Measurements from ENCODE around the gene H2BW2.
"Not testable (repeated sequence)": the region's sequence is repeated elsewhere in the genome, so short reads cannot be mapped to it uniquely, and the experiment has no call there.

Gene H2BW2

DNA sequence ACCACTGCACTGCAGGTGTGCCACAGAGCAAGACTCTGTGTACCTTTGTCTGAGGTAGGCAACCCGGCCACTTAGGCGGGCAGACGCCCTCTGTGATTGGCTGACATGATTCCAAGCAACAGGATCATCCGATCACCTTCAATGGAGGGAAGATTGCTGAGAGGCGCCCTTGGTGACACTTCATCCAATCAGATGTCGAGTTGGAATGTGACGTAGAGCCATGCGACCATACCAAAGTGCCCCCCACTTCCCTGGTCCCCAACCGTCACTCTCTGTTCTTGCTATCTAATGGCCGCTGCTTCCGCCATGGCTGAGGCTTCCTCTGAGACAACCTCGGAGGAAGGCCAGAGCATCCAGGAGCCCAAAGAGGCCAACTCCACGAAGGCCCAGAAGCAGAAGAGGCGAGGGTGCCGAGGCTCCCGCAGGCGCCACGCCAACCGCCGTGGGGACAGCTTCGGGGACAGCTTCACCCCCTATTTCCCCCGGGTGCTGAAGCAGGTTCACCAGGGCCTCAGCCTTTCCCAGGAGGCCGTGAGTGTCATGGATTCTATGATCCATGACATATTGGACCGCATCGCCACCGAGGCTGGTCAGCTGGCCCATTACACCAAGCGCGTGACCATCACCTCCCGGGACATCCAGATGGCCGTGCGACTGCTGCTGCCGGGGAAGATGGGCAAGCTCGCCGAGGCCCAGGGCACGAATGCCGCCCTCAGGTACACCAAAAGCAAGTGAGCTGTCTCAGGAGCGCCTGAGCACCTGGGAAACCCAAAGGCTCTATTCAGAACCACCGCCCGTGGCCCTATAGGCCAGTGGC is at the start of gene H2BW2:
H2BW2 (plus strand) TSS at position 268 of the 817 bp plus-strand sequence; CDS start at position 307, 39 bp downstream.
- DNase-seq (ENCODE audit: low read depth) = no peak

DNA sequence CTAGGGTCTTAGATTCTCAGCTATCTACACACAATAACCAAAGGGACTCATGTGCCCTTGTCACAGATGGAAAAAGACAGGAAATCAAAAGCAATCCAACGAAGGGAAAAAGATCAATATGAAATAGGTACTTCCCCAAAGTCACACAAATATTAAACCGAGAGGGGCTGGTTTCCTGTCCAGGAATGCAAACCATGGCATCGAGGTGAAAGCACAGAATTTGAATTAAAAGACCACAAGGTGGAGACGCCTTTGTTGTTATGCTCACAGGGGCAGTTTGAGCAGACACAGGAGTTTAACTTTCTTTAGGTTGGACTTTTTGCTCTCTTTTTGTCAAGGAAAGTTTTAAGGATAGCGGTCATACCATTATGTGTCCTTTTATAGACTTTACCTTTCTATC is 40.5 kb upstream of the H2BW2 start:
- no peak for DNase-seq (ENCODE audit: low read depth)

DNA sequence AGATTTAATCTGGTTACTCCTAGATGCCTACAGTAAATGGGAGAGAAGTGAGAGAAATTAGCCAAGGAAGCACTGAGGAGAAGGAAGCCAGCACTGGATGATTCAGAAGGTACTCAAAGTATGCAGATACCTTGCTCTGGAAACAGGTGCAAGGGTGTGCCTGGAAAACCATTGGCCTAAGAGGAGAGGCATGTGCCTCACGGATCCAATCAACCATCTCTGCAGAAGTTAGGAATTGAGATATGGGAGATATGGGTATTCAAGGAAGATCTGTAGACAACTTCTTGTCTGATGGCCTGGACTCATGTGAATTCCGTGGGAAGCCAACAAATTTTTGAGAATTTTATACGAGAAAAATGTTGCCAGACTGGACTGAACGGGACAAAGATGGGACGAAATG is 30.9 kb upstream of the H2BW2 start:
- DNase-seq (ENCODE audit: low read depth) = no peak

DNA sequence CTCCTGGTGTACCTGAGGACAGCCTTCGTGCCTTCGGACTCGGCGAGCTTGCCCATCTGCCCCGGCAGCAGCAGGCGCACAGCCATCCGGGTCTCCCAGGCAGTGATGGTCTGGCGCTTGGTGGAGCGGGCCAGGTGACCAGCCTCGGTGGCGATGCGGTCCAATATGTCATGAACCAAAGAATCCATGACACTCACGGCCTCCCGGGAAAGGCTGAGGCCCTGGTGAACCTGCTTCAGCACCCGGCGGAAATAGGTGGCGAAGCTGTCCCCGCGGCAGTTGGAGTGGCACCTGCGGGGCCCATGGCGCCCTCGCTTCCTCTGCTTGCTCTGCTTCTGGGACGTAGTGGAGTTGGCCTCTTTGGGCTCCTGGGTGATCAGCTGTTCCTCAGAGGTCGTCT is 26.6 kb upstream of the H2BW2 start:
- no peak for DNase-seq (ENCODE audit: low read depth)

DNA sequence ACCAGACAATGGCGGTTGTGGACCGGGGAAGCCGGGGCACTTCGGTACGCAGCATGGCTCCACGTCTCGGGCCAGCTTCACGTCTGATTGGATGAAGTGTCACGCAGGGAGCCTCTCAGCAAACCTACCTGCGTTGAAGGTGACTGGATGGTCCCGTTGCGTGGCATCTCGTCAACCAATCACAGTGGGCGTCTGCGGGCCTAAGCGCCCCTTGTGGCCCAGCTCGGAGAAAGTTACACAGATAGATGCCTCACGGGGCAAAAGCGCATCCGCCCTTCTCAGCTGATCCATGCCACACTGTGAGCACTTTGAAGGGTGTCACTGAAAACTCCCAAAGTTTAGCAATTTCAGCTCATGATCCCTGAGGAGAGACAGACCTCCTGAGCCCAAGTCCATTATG is 26.1 kb upstream of the H2BW2 start, which contains the start of gene H2BW1:
H2BW1 (minus strand) TSS at position 103 of the 400 bp plus-strand sequence. CDS start 132 bp downstream, outside the sequence.
- DNase-seq (ENCODE audit: low read depth) = no peak

DNA sequence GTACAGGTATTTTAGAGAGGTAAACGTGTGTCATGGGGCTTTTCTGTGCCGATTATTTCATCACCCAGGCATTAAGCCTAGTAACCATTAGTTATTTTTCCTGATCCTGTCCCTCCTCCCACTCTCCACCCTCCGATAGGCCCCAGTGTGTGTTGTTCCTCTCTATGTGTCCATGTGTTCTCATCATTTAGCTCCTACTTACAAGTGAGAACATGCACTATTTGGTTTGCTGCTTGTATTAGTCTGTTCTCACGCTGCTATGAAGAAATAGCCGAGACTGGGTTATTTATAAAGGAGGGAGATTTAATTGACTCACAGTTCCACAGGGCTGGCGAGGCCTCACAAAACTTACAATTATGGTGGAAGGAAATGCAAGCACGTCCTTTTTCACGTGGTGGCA is 24.2 kb upstream of the H2BW2 start:
- DNase-seq (ENCODE audit: low read depth) = not testable (repeated sequence)

DNA sequence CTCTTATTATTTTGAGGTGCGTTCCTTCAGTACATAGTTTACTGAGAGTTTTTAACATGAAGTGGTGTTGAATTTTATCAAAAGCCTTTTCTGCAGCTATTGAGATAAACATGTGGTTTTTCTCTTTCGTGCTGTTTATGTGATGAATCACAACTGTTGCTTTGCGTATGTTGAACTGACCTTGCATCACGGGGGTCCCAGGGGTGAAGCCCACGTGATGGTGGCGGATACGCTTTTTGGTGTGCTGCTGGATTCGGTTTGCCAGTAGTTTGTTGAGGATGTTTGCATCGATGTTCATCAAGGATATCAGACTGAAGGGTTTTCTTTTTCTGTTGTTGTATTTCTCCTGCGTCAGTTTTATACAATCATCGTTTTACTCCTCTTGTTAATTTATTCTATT is 21.6 kb upstream of the H2BW2 start:
- no peak for DNase-seq (ENCODE audit: low read depth)

DNA sequence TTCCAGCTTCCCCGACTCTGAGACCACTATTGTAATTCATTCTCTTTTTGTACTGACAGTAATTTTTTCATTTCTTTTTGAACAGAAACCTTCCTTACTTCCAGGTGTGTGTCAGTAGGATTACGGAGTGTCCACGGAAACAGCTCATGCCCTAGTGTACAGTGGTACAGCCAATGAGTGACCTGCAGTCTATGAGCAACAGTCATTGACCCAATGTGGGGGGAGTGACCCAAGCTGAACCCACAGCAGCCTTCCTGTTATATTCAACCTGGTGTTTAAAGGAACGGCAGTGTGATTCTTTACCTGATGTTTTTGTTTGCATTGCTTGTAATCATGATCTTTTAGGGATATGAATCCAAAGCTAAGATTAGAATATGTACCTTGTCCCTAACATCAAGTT is 1.2 kb downstream of the H2BW2 start:
- no peak for DNase-seq (ENCODE audit: low read depth)

DNA sequence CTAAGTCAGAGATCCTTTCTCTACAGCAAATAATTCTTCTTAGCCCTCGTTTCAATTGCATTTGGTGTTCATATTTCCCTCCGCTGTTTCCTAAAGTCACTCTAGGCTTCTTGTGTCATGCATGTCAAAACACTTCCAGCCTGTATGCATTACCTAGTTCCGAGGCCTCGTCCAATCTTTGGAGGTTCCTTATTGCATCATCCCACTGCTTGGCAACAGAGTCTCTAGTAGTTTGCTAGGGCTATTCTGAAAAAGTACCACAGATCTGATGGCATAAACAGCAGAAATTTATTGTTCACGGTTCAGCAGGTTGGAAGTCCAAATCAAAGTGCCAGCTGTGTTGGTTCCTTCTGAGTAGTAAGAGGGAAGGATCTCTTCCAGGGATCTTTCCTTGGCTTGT is 5.9 kb downstream of the H2BW2 start:
- DNase-seq (ENCODE audit: low read depth) = no peak

DNA sequence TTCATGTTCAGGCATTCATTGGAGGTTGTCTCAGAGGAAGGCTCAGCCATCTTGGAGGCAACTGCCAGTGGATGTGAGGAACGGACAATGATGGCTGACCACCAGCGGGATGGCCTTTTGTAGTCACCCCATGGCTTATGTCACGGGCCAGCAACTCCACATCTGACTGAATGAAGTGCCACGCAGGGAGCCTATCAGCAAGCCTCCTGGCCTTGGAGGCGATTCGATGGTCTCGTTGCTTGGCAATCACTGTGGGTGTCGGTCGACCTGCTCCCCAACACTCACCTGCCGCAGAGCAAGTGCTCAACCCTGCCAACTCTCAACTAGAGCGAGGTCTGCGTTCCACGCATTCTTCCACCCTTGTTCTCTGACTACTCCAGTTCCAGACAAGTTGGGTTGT is 7.4 kb downstream of the H2BW2 start:
- DNase-seq (ENCODE audit: low read depth) = no peak

DNA sequence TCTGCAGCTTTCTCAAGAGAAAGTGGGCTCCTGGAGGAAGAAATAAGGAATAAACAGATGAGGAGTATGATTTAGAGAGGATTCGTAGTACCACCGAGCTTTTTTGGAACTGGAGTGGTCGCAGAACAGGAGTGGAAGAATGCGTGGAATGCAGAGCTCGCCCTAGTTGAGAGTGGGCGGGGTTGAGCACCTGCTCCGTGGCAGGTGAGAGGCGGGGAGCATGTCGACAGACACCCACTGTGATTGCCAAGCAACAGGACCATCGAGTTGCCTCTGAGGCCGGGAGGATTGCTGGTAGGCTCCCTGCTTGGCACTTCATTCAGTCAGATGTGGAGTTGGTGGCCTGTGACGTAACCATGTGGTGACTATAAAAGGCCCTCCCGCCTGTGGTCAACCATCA is 15.2 kb downstream of the H2BW2 start:
- DNase-seq (ENCODE audit: low read depth) = not testable (repeated sequence)

DNA sequence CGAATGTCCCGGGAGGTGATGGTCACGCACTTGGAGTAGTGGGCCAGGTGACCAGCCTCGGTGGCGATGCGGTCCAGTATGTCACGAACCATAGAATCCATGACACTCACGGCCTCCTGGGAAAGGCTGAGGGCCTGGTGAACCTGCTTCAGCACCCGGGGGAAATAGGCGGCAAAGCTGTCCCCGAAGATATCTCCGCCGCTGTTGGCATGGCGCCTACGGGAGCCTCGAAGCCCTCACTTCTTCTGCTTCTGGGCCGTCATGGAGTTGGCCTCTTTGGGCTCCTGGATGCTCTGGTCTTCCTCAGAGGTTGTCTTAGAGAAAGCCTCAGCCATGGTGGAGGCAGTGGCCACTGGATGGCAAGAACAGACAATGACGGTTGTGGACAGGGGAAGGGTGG is 22.9 kb downstream of the H2BW2 start:
- not testable (repeated sequence) for DNase-seq (ENCODE audit: low read depth)

DNA sequence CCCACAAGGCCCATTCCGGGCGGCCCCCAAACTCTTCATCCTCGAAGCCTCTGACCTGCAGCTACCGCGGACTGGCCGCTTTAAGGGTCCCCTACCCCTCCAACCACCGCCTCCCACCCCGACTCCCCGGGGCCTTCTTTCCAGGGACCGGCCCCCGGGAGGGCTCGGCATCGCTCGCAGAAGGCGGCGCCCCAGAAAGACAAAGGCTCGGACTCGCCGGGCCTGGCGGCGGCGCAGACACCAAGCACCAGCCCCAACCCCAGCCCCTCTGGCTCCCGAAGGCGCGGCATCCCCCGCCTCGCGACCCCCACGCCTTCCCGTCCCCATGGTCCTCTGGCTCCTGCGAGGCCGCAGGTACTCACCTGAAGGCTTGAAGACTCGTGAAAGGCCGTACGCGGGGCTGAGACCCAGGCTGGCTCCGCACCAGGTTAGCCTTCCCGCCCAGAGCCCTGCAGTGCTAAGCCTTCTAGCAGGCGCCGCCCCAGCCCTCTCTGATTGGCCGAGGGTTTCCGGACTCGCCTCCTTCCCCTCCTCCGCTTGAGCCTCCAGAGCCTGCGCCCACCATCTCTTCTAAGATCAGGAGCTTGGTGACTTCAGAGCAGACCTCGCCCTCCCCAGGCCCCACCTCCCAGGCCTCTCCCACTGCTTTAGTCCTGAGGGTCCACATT is 36.2 kb downstream of the H2BW2 start, which contains the start of gene TMSB15C:
TMSB15C (minus strand) TSS at position 459 of the 668 bp plus-strand sequence.
- not testable (repeated sequence) for DNase-seq (ENCODE audit: low read depth)

DNA sequence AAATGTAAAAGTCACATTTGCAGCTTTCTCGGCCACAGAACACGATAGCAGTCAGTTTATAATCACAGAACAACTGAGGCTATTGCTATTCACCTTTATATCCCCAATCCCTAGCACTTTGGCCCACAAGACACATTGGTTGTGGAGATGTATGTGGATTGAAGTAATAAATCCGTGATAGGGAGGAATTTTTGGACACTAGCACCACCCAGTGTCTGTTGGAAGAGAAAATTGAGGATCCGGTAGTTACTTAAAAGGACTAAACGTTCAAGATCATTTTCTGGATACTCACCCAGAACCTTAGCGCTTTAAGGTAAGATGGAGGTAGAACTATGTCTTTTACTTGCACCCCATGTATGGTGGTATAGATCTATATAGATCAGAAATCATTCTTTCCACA is 38.1 kb downstream of the H2BW2 start:
- not testable (repeated sequence) for DNase-seq (ENCODE audit: low read depth)

DNA sequence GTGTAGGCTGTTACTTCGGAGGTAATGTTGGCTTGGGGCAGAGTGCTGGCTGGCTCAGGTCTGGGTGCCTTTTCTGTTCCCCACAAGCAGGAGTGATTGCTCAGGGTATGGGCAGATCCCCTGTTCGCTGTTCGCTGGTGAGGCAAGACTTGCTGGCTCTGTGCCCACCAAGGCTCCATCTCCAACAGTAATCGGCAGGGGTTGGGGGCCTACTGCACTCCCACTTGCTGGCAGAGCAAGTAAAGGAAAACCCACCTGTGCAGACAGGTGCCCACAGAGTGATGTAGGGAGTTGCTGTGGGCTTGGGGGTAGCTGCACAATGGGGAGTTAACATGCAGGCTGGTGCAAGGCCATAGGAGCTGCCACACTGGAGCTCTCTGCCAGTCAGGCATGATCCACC is 44.3 kb downstream of the H2BW2 start:
- DNase-seq (ENCODE audit: low read depth) = no peak

DNA sequence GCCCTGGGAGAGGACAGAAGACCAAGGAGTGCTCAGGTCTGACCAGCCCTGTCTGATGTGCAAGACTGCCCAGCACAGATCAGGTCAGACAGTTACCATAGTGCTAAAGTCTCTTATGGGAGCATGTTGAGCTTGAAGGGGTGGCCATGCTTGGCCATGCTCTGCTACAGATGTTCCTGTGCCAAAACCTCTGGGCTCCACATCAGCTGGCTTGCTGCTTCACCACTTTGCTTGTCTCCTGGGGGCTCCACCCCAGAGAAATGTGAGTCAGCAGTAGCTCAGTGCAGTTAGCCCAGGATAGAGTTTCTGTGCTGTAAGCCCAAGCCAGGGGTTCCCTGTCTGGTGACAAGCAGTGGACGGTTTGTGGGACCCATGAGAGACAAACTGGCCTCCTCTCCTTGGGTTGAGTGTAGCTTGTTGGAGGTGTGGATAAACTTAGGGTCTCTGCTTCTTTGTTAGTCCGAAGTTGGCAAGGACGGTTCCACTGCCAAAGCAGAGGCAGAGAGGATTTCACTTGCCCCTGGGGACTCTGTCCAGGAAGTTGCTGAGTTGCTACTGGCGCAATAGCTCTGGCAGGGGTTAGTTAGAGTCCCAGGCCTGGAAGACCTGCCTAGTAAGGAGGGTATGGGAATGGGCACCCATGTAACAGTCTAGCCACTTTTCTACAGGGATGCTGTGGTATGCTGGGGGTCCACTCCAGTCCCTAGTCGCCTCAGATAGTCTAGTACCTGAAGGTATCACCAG is 45.0 kb downstream of the H2BW2 start:
- DNase-seq (ENCODE audit: low read depth) = no peak

DNA sequence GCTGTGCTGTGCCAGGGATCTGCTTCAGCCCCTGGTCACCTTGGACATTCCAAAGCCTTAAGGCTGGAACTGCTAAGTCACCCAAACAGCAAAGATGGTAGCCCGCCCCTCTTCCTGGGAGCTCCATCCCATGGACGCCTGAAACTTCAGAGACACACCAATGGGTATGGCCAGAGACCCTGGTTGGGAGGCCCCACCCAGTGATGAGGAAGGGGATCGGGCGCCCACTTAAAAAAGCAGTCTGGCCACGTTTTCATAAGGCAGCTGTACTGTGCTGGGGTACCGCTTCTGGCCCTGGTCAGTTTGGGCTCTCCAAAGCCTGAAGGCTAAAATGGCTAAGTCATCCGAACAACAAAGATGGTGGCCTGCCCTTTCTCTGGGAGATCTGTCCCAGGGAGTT is 45.7 kb downstream of the H2BW2 start:
- DNase-seq (ENCODE audit: low read depth) = no peak

DNA sequence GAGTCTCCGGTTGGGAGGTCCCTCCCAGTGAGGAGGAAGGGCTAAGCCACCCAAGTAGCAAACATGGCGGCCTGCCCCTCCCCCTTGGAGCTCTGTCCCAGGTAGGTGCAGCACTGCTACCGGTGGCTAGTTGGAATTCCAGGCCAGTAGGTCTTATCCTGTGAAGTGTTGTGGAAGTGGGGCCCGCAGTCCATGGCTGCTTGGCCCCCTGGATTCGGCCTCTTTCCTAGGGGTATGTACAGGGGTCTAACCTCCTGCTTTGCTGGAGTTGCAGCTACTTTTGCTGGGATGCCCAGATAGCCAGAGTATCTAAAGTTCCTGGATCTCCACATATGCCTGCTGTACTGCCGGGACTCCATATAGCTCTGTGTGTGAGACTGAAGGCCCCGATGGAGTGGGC is 46.2 kb downstream of the H2BW2 start:
- no peak for DNase-seq (ENCODE audit: low read depth)

All from stromal cell of bone marrow (primary cell).